Brain pericyte (primary cell): ENCODE measurements around the gene CASD1.

ENCODE experiments used
- DNase-seq: peaks from one replicate; pipeline ENCODE4 v3.0.0-alpha.2; 2012; ENCODE audit warnings: low read depth, low spot score

The CASD1 gene

DNA sequence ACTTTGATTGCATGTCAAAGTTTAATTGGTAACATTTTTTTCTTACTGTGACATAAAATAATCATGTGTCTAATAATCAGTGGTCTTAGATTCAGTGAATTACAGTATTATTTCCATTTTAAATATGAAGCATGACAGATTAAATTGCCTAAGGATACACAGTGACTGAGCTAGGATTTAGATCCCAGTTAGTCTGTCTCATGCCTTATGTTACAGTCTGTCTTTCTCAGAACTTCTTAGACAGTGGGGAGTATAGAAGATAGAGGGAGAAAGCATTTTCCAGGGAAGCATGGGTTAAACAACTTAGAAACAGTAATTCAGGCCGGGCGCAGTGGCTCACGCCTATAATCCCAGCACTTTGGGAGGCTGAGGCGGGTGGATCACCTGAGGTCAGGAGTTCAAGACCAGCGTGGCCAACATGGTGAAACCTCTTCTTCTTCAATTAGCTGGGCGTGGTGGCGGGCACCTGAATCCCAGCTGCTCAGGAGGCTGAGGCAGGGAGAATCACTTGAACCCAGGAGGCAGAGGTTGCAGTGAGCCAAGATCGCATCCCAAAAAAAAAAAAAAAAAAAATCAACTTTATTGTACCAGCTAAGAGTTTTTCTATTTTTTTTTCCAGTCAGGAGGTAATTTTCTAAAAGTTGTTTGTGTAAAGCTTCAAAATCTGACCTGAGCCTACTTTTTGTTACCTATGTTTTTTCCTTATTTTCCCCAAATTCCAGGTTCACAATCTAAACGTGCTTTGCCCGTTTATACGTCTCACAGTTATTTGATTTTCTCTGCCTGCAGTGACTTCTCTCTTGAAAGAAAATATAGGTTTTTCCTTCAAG is 3.3 kb downstream of the CASD1 start:
- DNase-seq = no peak

DNA sequence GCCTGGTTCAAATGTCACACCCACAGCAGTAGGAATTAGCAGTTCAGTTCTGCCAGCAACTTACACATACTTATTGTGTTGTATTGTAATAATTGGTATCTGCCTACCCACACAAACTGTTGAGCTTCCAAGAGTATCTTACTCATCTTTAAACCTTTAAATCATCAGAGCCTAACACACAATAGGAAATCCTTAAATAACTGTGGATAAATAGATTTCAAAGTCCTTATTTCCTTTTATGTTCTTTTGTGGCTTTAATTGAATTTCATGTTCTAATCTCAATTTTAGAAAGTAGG is 3.9 kb downstream of the CASD1 start:
- DNase-seq = no peak

DNA sequence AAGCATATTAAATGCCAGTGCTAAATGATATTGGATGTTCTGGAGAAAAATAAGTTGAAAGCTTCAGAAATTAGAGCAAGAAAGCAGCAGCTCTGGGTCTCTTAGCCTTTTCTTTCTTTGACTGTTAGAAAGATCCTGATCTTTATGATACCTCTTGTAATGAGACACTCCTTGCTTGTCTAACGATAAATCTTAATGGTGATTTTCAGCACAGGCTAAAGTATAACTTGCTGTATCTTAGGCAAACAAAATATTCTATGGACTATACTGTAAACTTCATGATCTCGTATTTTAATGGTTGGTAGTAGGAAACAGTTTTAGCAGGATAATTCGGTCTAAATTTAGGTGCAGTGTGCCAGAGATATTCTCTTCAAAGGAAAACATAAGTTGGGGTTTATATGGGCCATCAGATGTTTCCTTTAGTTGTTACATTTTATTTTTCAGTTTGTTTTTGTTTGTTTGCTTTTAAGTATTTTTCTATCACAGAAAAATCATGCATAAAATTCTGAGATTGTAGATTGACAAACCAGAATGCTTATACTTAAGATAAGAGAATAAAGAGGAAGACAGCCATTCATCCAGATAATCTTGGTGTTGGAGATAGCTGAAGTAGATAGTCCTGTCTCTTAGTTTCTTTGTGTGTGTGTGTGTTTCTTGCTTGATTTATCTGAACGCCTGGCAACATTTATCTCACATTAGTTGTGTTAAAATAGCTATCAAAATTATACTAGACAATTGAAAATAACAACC is 4.7 kb downstream of the CASD1 start:
- DNase-seq = no peak

DNA sequence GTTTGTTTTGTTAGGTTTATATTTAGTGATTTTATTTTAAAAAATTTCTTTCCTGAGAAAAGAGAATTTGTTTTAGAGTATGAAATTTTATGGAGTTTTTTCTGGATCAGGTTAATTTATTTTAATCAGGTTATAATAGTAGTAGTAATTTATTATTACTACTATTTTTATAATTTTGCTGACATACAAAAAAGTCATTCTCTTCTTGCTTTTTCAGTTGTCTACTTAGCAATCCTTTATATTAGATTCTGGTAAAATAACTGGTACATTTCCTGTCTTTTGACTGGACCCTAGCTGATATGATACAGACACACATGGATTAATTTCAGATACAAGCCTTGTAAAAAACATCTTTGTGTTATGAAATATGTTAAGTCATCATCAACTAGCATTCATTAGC is 5.3 kb downstream of the CASD1 start:
- DNase-seq = no peak

DNA sequence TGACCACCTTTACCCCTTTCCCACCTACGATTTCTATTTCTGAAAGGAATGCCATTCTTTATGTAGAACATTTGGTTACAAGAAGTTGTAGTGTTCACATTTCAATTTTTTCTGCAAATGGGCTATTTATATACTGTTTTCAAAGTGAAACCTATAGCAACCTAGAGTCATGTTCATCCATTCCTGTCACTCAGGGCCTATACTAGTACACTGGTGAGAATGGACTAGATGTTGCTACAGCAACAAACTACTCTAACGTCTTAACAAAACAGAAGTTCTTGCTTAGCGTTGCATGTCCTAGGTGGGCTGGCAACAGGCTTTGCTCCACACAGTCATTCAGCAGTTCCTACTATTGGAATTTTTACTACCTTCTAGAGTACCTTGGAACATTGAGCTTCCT is 16.3 kb downstream of the CASD1 start:
- no peak for DNase-seq

DNA sequence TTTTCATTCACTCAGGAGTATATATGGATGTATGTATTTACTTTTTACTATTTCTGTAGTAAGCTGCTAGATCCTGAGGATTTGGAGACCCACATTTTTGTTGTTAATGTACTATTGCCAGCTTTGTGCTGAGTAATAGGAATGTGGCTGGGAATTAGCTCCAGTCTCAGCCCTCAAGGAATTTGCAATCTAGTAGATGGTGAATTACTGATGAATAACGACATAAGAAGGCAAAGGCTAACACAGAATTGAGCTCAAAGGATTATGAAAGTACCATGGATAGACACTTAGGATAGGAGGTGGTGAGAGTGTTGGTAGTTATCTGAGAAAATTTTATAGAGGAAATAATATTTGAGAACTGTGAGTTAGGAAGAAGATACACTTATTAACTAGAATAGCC is 19.9 kb downstream of the CASD1 start:
- no peak for DNase-seq

DNA sequence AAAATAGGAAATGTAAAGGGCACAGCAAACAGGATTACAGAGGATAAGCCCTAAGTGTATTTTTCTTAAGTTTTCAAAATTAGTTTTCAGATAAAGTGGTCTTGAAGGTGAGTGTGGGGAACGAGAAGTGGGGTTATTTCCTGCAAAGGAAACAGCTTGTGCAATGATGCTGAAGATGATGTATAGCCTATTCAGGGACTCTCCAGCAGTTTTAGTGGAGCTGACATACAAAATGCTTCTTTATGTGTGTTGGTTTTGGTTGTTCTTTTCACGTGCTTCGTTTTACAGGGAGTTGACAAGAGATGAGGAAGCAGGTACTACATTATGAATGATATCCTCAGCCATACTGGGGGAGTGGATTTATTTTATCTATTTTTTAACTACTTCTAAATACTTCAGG is 20.5 kb downstream of the CASD1 start:
- no peak for DNase-seq

DNA sequence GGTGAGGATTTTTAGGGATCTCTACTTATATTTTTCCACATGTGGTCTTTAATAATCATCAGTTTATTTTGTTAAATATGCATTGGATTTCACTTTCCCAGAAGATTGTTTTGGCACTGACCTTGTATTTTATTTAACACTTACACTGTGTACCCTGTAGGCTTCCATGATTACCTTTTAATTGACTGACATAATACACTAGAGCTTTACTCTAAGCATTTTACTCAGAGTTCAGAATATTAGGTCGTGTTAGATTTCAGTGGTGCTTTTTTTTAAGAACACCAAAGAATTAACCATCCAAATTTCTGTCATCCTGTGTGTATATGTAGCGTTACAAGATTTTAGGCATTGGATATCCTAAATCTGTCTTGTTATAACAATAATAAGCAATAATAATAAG is 23.1 kb downstream of the CASD1 start:
- no peak for DNase-seq

DNA sequence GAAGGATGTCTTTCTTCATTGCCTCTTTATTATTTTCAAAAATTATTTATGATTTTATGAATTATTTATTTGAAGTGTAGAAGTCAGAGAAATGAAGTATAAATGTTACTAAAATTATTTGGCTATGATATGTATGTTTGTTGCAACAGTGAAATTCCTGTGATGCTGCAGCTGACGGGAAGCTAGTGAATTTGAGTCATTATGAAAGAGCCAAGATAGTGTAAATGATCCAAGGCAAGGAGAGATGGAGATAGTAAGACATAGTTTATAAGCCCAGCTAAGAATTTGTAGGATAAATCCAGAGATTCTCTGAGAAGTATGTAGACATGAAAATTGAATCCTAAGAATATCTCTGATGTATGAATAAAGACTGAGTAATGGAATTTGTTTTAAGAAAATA is 30.8 kb downstream of the CASD1 start:
- no peak for DNase-seq

DNA sequence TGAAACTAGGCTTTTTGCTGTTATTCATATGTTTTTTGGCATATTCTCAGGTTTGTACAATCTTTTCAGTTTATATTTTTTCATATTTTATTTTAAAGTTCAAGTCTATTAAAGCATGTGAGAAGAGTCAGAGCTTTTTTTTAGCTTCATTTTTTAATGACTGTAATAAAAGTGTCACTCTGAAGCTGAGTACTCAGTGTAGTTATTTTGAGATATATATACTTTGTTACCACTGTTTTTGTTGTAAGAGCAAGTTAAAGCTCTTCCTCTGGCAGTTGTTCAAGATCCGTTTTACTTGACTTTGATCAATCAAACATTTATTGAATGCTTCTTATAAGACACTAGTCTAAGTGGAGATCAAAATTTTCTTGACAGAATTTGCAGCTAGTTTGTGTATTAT is 37.5 kb downstream of the CASD1 start:
- no peak for DNase-seq

DNA sequence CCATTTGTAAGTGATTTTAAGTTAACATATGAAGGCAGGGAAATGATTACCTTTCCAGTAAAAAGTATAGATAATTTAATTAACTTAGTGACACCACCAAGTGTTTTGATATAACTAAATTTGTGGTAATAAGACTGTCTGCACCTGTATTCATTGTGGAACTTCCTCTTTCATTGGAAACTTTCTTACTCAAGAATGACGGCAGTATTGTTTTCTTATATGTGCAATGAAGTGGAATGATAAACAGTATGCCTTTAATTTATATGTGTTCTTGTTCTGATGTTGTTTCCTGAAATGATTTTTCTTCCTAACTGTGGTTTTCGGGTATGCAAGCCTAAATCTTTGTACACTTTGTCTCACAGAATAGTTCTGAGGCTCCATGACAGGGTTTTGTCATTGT is 46.4 kb downstream of the CASD1 start:
- DNase-seq = no peak

DNA sequence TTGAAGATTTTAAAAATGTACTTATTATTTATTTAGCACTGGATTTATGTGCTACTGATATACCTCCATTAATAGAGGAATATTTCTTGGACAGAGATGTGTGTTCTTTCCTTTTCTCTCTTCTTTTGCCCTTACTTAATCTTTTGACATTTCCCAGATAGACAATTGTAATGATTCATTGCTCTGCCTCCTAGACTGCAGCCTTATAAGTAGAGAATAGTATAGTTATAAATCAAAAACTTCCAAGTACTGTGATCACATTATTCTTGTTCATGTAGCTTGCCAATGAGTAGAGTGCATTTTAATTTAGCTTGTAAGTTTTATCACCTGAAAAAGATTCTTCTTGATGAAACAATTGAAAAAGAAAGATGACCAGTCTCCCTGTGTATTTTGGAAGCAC is 47.6 kb downstream of the CASD1 start:
- DNase-seq = no peak

DNA sequence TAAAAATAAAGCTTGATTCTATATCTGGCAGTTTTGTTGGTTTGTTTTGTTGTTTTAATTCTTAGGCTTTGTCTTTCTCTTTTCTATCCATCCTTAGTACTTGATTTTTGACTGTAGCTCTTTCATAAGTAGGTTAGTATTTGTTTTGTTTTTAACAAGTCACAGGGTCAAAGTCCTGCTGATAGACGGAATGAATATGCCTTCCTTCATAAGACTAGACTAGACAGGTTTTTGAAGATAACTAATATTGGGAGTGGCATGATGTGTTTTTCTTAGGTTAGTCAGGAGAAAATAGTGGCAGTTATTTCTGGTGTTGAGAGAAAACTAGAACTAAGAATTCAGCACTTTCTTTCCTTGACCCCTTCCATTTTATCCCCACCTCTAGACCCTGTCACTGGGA is 50.4 kb downstream of the CASD1 start:
- DNase-seq = no peak

DNA sequence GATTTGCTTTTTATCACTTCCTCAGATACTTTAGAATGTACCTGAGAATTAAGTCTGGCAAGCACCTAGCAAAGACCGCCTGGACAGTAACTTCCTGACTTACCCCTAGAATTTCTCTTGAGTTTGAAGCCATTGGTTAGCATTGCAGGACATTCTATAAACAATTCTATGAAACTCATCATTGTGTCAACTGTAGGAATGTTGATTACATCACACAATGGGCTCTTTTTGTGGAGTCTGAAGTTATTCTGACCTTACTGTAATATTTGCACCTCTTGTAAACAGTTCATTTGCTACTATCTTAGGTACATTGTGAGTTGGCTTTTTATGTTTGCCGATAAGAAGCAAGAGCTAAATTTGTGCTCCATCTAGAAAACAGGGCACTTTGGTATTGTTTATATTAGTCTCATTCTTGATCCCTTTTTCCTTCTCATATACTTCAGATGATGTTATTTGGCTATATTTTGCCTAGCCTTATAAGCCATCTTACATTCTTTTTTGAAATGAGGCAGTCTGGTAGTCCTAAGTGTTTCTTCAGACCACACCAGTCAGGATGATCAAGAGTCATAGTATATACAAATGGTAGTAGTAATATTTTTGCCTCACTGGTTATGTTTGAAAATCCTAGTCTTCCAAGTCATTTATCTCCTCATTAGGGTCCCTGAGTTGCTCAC is 52.4 kb downstream of the CASD1 start:
- no peak for DNase-seq

DNA sequence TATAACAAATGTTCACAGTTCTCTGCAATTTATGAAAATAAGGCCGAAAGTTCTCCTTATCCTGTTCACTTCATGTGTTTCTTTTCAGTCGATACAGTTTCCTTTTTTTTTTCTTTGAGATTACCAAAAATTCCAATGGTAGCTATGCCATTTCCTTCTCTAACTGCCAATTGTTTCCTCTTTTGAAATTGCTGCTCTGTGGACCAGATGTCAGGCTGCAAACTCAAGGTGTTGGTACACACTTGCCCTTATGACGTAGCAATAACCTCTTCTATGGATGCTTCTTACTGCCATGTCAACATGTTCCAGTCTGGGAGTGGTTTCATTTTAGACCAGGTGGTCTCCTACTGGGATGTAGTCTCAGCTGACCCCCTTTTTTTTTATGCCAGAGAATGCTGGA is 52.9 kb downstream of the CASD1 start:
- no peak for DNase-seq

DNA sequence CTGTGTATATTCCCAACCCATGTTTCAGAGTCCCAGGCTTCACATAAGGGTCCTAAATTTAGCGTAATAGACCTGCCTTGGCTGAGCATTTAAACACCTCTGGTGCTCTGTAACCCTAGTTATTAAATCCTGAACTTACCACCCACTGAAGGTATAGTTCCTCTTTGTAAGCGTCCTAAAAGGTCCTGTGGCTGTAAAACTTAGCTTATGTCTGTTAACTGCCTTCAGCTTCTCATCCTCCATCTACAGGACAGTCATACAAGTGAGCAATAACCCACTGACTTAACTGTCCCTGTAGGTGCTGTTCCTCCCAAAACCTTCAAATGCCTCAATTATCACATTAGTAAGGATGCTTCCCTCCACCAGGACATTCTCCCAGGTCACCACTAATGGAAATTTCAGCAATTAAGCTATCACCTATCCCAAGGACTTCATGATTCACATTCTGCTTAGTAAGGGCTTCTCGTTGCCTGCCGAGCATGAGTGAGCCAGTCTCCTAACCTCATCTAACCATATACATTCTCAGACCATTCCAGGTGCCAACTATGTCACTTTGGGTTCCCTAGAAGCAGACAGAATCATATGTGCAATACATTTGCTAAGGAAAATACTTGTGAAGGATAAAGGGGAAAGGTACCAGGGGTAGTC is 55.8 kb downstream of the CASD1 start:
- DNase-seq = no peak

DNA sequence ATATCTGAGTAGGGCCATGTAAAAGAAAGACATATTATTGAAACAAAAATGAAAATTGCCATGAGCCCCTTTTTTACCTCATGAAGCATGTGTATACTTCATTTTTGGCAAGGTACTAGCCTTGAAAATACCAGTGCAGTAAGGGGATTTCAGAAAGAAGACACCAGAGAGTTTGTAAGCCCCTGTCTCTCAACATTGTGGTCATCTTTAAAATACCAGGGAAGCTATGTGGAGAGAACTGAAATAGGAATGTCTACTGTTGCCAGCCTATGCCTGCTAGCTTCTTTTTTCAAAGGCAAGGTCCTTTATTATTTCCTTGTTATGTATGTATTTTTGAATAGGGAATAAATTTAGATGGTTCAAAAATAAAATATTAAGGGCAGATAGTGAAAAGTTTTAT is 57.8 kb downstream of the CASD1 start:
- DNase-seq = no peak

DNA sequence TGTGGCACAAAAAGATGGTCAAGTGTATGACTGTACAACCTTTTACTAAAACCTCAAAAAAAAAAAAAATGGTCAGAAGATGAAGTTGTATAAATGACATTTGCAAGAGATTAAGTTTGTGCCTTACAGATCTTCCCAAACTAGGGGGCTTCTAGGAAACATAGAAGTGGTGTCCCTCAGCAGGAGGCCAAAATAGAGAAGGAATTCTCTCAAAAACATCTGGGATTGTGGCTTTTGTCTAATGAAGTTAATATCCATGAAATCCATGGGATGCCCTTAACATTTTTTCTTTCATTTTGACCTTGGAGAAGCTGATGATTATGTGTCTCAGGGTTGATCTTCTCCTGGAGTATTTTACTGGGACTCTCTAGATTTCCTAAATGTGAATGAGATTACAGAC is 62.2 kb downstream of the CASD1 start:
- no peak for DNase-seq

DNA sequence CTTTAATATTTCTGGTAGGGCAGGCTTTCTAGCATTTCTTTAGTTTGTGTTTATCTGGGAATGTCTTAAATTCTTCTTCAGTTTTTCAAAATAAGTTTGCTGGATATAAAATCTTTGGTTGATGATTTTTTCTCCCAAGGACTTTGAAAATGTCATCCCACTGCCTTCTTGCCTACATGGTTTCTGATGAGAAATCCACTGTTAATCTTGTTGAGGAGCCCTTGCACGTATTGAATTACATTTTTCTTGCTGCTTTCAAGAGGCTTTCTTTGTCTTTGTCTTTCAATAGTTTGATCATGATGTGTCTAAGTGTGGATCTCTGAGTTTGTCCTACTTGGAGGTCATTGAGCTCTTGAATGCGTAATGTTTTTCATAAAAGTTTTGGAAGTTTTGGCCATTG is 66.0 kb downstream of the CASD1 start:
- DNase-seq = no peak

DNA sequence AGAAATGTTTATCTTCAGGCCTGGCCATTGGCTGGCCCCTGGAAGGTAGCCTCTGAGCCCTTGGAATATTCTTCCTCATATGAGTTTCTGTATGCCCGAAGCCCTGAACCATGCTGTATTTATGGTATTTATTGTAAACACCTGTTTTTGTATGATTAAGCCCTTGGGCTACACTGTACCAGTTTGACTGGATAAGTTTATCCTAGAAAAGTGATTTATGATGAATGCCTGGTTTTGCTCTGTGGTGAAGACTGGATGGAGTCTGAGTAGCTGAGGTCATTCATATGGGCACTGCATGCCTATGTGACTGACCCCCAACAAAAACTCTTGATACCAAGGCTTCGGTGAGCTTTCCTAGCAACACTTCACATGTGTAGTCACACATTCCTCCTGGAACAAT is 66.7 kb downstream of the CASD1 start:
- no peak for DNase-seq

DNA sequence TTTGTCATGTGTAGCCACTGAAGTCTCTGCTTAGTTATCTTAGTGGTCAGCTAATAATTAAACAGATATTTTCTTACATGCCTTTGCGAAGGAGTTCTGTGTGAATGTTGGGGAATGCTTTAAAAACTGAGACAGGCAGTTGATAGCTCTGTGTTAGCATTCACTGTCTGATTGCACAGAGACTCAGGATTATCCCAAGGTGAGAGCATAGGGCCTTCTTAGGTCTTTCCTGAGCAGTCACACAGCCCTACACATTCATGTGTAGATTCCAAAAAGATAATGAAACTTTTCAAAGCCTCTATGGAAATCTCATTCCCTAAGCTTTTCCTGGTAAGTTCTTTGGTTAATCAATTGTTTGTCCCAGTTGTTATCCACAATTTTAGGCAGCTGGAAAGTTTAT is 67.7 kb downstream of the CASD1 start:
- DNase-seq = no peak

DNA sequence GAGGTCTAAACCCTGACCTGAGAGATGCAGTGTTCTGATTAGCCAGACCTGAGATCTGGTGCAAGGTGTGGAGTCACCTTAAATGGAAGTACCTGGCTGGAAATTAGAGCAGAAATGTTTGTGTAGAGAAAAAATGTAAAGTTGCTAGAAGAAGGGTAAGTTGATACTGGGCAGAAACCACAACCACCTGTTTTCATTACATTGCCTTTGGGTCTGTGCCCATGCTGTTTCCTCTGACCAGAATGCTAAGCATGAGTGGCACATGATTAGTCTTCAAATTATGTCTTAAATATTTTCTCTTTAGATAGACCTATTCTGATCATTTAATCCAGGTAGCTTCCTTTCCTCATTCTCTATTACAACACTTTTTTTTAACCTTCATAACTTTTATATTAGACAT is 69.0 kb downstream of the CASD1 start:
- no peak for DNase-seq

DNA sequence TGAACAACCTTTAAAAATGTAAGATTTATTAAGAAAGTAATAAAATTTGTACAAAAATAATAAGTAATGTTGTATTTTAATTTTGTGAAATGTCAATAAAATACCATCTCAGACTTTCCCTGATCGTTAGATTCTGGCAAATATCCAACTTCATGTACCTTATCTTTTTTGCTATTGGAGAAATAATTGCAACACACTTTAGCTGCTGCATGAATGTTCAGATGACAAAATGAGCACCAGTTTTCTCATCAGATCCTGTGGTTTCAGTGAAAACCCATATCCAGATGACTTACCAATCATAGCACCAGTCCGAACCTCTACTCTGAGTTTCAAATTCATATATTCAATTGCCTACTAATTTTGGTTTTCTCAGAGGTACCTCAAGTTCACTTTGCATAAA is 69.9 kb downstream of the CASD1 start:
- DNase-seq = no peak
